GM12874 (cell line): ENCODE data around the gene HDAC4.

Source experiments
- TF ChIP-seq, protein P1 (sequence below): IDR thresholded peaks from 2 replicates; pipeline ENCODE4 v1.5.1; 2011; ENCODE audit warnings: low read depth, mild to moderate bottlenecking, control low read depth, low read length, moderate library complexity; ENCODE audit not compliant: insufficient read depth

Gene HDAC4

DNA sequence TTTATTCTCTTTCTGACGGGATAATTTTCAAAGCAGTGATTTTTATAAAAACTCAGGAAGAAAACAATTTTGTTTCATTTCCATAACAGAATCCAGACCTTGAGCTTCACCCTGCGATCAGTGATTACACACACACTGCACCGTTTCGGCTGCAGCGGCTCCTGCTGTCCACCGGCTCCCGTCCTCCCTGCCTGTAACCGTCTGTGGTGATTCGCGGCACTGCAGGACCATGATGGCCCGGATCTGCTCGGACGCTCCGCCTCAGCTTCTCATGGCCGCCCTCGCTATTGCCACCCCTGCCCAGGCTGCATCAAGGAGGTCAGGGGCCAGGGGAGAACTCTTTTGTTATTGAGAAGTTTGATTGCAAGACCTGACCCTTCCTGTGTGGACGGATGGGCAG lies 306.9 kb downstream of the HDAC4 start:
- TF ChIP-seq, protein P1, sequence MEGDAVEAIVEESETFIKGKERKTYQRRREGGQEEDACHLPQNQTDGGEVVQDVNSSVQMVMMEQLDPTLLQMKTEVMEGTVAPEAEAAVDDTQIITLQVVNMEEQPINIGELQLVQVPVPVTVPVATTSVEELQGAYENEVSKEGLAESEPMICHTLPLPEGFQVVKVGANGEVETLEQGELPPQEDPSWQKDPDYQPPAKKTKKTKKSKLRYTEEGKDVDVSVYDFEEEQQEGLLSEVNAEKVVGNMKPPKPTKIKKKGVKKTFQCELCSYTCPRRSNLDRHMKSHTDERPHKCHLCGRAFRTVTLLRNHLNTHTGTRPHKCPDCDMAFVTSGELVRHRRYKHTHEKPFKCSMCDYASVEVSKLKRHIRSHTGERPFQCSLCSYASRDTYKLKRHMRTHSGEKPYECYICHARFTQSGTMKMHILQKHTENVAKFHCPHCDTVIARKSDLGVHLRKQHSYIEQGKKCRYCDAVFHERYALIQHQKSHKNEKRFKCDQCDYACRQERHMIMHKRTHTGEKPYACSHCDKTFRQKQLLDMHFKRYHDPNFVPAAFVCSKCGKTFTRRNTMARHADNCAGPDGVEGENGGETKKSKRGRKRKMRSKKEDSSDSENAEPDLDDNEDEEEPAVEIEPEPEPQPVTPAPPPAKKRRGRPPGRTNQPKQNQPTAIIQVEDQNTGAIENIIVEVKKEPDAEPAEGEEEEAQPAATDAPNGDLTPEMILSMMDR = no peak

DNA sequence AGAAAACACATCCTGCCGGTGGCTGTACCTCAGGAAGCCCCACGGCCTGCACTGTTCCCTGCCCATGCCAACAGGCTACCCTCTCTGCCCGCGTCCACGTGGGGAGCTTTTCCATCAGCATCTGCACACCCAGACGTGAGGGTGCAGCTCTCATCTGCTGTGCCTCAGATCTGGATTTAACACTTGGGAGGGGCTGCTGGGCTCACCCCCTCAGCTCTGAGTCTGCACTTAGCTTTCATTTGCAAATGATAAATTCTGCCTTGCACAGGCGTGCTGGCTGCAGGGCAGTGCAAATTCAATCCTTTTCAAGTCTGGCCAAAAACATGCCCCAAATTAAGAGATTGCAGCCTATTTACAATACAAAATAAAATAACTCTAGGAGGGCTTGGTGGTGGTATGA lies 307.3 kb downstream of the HDAC4 start:
- TF ChIP-seq, protein P1 = no peak

DNA sequence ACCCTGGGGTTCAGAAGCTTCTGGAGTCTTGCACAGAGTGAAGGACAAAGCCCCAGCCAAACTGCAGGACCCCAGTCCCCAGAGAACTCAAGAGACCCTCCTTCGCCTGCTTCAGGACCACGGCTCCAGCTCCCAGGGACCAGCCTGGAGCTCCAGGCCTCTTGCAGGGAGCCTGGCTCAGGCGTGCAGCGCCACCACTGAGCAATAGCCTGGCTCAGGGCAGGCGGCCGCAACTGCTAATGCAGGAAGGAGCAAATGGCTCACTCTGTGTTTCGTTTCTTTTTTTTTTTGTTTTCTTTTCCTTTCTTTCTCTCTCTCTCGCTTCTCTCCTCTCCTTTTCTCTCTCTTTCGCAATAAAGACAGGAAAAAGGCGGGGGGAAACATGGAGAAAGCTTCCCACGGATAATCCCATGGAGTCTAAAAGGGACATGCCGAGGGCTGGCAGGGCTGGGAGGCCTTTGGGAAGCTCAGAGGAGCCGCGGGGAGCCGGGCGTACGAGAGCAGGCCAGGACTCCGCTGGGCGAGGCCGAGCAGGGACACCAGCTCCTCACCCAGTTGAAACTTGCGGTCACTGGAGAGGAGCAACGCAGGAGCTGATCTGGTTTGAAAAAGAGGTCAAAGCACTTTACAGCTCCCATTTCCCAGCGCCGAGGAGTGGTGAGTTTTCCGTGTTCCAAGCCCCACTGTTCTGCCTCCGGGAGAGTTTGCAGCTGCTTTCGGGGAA lies 308.1 kb downstream of the HDAC4 start:
- TF ChIP-seq, protein P1 = no peak

DNA sequence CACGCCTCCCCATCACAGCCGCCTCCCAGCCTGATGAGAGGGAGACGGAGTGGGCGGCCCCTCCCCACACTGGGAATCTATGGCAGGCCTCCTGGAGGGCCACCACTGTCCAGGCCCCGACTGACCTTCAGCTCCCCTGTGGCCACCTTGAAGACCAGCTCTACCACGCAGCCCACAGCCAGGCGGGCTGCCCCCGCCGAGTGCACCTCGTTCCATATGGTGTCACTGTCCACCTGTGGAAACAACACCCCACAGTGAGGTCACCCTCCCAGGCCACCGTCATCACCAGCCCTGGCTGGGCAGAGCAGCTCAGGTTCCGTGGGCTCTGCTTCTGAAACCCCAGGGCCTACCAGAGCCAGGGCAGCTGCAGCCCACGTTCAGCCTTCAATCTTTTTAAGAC lies 310.9 kb downstream of the HDAC4 start:
- TF ChIP-seq, protein P1 = no peak

DNA sequence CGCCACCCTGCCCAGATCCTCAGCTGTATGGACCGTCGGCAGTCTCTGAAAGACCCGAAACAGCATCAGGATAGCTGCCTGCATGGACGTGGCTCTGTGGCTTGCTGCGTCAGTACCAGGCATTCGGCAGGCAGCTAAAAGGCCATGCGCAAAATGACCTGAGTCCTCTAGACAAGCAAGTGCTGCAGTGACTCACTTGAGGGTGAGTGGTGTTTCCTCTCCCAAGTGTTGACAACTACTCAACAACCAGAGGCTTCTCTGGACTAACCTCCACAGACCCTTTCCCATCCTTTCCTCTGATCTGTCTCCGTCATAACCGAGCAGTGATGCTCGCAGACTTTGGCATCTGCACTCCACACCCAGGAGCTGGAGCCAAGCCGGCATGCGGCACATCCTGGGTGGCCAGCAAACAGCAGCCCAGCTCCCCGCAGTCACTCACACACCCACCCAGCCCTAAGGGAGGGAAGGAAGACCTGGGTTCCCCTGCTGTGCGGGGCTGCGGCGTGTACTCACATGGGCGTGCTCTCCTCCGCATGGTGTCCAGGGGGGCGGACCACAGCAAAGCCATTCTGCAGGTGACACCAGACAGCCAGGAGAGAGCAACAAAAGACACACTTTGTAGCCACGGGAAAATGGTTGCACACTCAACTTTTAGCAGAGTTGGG lies 313.6 kb downstream of the HDAC4 start:
- TF ChIP-seq, protein P1 = no peak

DNA sequence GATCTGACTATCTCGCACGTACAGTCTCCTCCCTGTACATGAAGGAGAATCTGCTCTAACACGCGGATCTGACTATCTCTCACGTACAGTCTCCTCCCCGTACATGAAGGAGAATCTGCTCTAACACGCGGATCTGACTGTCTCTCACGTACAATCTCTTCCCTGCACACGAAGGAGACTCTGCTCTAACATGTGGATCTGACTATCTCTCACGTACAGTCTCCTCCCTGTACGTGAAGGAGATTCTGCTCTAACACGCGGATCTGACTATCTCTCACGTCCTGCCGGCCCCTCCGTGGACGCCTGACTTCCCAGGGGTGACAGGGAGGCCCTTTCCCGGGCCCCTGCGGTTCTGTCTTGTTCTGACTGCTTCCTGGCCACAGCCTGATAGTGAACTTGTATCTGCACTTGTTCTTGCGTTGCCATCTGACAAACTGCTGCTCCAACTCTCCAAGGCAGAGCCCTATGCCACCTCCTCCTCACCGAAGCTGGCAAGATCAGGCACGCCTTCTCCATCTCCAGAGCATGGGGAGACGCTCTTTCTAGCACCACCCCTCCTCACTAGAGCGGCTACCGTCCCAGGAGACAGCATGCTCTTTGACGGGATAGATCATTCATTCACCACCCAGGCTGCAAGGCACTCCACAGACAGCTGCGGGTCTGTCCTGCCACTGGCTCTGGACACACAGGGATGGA lies 314.3 kb downstream of the HDAC4 start:
- TF ChIP-seq, protein P1 = no peak

DNA sequence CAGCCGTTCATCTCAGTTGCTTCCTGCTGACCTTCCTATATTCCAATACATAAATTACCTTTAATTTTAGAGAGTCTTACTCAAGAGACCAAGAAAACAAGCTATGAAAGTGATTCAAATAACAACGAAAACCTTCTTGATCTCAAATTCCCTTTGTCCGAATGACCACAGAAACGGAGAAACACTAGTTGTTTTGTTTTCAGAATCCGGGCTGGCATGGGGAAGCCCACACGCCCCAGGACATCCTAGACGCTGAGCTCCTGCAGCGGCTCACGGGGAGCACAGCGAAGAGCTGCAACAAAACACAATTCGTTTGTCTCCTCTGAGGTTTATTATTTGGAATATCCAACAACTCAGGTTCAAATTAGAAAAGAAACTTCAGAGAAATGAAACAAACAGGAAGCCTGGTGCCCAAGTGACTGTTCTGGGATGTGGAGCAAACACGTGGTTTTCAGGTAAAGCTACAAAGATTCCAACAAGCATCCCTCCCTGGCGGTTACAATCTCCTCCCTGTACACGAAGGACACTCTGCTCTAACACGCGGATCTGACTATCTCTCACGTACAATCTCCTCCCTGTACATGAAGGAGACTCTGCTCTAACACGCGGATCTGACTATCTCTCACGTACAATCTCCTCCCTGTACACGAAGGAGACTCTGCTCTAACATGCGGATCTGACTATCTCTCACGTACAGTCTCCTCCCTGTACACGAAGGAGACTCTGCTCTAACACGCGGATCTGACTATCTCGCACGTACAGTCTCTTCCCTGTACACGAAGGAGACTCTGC lies 315.4 kb downstream of the HDAC4 start:
- TF ChIP-seq, protein P1 = no peak
